HUES6 (cell line): ENCODE measurements around the gene PCYOX1L.
A peak's percentile ranks its signal among the peaks of the same experiment; 100 is the strongest.

ENCODE experiments used
- H3K27ac ChIP-seq: 2 replicates; pipeline ENCODE4 v1.7.0; 2013; ENCODE audit warnings: low read depth, mild to moderate bottlenecking, low read length, inconsistent platforms
- H3K27me3 ChIP-seq: 2 replicates; pipeline ENCODE4 v1.6.1; 2013; ENCODE audit warnings: low read length; ENCODE audit not compliant: control insufficient read depth, insufficient read depth
- H3K36me3 ChIP-seq: 2 replicates; pipeline ENCODE4 v1.6.1; 2013; ENCODE audit warnings: low read length; ENCODE audit not compliant: control insufficient read depth, insufficient read depth
- H3K4me1 ChIP-seq: 2 replicates; pipeline ENCODE4 v1.6.1; 2013; ENCODE audit warnings: low read length; ENCODE audit not compliant: control insufficient read depth, insufficient read depth
- H3K4me3 ChIP-seq: 2 replicates; pipeline ENCODE4 v1.5.1; 2013; ENCODE audit warnings: low read depth, low read length
- H3K9ac ChIP-seq: one replicate; pipeline ENCODE4 v1.6.1; 2013; ENCODE audit warnings: mild to moderate bottlenecking, low read length
- H3K9me3 ChIP-seq: 2 replicates; pipeline ENCODE4 v1.6.1; 2013; ENCODE audit warnings: low read depth, low read length; ENCODE audit not compliant: control insufficient read depth, insufficient read depth

PCYOX1L gene

DNA sequence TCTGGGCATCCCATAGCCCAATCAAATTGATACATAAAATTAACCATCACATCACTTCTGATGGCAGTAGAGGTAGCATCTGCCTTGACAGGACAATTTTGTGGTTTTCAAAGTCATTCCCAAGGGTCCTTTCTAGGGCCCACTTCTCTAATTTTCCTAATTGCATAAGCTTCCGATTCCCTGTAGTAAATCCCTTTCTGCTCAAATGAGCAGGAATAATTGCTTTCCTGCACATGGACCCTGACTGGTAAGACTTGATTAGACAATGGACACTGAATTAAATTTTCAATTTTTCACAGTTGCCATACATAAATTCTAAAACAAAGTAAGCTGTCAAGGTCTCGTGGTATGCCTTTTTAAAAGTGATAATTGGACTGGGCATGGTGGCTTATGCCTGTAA is 43.2 kb downstream of the PCYOX1L start:
- Histone ChIP-seq H3K27me3 (no peaks in the 10 kb centered on the region), H3K9me3 (no peaks in the 10 kb centered on the region), H3K9ac (no peak overlapping the region), H3K27ac (no peak overlapping the region), H3K4me3 (no peak overlapping the region), H3K4me1 (peaks cover 23% of the 10 kb centered on the region; the same call in 1 of the 2 replicates), H3K36me3 (no peaks in the 10 kb centered on the region)

DNA sequence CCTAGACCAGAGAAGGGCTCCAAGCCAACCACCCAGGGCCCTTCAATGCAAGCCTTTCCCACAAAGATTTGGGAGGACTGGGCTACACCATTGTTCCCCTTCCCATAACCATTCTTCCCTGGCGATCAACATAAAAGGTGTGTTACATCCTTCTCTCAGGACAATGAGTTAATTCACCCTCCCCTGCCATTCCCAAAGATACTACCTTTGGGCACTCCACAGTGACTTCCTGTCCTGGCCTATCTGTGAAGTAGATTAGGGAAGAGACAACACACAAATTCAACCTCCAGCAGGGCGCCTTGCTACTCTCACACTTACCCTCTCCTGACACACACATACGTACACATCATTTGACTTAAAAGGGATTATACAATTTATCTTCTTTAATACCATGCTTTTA is 44.4 kb downstream of the PCYOX1L start:
- H3K27ac ChIP-seq, result no peak overlapping the region
- no peaks in the 10 kb centered on the region for H3K36me3 ChIP-seq
- H3K9ac ChIP-seq, result no peak overlapping the region
- H3K27me3 ChIP-seq, result no peaks in the 10 kb centered on the region
- H3K9me3 ChIP-seq, result no peaks in the 10 kb centered on the region
- H3K4me3 ChIP-seq, result no peak overlapping the region
- peaks cover 36% of the 10 kb centered on the region; the same call in 1 of the 2 replicates for H3K4me1 ChIP-seq

DNA sequence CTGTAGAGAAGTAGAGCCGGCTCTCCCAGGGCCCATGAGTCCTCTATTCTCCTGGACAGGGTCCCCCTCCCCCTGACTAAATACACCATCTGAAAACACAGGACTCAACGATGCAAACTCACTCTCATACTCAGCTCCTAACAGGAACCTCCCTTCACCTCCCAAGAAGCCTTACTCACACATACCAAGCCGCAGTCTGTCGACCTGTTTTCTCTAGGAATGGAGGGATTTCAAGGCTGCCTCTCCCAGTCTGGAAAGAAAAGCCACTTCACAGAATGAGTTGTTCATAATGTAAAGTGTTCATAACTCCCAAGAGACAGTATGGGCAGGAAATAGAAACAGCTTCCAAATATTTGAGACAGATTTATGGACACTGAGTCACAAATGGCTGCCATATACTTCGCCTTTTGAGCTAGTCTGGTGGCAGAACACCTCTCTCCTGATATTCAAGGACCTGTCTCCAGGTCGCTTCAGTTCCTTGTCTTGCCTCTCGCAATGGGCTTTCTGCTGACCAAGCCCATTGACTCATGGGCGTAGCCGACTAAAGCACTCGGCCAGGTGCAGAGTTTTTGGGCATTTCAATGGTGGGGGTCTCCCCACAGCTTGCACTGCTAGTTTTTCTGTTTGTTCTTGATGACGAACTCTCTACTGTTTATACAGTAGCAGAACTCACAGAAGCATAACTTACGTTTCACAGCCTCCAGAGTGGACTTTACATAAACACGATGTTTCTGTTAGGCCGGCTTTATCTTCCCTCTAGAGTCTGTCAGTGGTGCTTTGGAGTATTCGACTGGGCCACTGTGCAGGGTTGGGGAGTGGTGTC is 46.3 kb downstream of the PCYOX1L start:
- H3K36me3 ChIP-seq, result no peaks in the 10 kb centered on the region
- no peak overlapping the region for H3K27ac ChIP-seq
- H3K9me3 ChIP-seq, result no peaks in the 10 kb centered on the region
- H3K27me3 ChIP-seq, result no peaks in the 10 kb centered on the region
- H3K4me1 ChIP-seq, result peaks cover 43% of the 10 kb centered on the region; the same call in 1 of the 2 replicates
- H3K4me3 ChIP-seq, result no peak overlapping the region
- no peak overlapping the region for H3K9ac ChIP-seq

DNA sequence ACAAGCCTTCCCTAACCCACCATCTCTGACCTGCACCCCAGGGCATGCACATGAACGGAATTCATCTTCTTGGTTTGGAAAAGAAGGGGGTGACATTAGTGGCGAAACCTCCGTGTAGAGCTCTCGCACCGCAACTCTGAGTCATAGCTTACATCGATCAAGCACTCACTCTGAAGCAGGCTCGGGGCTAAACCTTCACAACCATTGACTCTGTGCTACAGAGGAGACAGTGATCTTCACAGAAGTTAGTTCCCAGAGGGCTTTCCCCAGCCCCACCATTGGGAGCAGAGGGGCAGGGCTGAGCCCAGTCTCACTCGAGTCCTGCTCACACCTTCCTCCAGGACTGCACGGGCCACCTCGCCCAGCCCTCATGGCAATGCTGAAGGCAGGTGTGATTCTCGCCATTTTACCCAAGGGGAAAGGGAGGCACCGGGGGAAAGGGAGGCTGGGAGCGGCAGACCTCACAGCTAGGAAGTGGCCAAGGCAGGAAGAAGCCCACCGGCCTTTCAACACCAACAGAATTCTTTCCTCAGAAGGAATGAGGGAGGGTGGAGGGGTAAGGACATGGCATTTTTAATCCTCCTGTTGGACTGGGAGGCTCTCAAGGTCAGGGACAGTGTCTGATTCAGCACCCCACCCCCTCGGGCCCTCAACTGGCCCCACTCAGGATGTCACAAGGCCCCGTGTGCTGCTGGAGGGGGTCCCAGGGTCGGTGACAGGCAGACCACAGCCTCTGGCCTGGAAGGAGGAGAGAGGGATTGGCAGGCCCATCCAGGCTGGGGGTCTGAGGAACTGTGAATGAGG is 47.1 kb downstream of the PCYOX1L start:
- Histone ChIP-seq H3K36me3 (no peaks in the 10 kb centered on the region), H3K4me3 (no peak overlapping the region), H3K4me1 (peaks cover 51% of the 10 kb centered on the region), H3K9ac (no peak overlapping the region), H3K27me3 (no peaks in the 10 kb centered on the region), H3K27ac (no peak overlapping the region), H3K9me3 (no peaks in the 10 kb centered on the region)

DNA sequence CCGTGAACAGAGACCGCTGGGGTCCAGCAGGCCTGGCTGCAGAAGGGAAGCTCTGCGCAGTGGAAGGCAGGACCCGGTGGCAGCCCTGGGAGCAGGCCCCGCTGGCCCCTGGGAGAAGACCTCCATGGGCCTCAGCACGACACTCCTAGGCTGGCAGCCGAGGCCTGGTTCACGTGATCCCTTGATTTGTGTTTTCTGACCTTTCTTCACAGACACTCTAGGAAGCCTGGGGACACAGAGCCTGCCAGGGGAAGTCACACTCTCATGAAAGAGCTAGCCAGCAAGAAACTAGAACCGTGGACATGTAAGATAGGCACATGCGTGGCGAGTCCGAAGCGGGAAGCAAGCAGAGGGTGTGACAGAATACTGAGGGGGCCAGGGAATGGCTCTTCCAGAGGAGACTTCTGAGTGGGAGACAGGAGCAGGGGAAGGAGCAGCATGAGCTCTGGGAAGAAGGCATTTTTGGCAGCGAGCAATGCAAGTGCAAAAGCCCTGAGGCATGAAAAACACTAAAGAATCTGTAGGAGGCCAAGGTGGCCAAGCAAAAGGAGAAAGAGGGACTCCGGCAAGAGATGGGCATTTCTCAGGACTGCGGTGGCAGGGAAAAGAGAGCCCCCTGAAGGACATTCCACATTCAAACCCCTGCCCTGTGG is 47.8 kb downstream of the PCYOX1L start:
- H3K36me3 ChIP-seq, result no peaks in the 10 kb centered on the region
- no peaks in the 10 kb centered on the region for H3K9me3 ChIP-seq
- no peak overlapping the region for H3K4me3 ChIP-seq
- no peaks in the 10 kb centered on the region for H3K27me3 ChIP-seq
- no peak overlapping the region for H3K27ac ChIP-seq
- no peak overlapping the region for H3K9ac ChIP-seq
- H3K4me1 ChIP-seq, result peaks cover 58% of the 10 kb centered on the region

DNA sequence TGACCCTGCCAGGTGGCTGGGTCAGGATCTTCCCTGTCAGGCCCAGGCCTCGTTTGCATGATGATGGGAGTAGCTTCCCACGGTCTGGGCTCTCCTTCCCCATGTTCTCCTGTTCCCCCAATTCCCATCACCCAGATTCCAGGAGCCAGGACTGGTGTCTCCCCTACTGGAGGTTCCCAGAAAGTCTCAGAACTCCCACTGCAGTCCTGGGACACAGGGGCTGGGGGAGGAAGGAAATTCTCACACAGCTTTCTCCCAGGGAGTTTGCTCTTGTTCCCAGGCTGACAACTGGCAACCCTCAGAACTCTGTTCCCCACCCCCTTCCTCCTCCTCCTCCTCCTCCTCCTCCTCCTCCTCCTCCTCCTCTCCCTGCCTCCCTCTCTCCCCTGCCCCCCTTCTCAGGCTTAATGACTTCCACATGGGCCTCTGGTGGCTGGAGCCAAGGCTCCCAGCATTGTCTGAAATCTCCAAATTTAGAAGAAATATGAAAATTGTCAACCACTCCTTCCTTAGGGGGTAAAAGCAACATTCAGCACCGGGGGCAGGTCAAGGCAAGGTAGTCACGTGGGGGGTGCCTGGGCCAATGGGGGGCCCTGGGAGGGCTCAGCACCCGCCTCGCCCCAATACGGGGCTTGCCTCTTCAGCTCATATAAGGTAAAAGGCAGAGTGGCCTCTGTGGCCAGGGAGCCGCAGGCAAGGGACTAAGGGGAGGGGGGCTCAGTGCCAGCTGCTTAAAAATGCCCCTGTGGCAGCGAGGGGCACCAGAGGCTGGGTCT is 48.5 kb downstream of the PCYOX1L start:
- no peak overlapping the region for H3K4me3 ChIP-seq
- no peaks in the 10 kb centered on the region for H3K9me3 ChIP-seq
- no peak overlapping the region for H3K9ac ChIP-seq
- H3K36me3 ChIP-seq, result no peaks in the 10 kb centered on the region
- H3K27ac ChIP-seq, result no peak overlapping the region
- H3K27me3 ChIP-seq, result no peaks in the 10 kb centered on the region
- peaks cover 62% of the 10 kb centered on the region for H3K4me1 ChIP-seq

DNA sequence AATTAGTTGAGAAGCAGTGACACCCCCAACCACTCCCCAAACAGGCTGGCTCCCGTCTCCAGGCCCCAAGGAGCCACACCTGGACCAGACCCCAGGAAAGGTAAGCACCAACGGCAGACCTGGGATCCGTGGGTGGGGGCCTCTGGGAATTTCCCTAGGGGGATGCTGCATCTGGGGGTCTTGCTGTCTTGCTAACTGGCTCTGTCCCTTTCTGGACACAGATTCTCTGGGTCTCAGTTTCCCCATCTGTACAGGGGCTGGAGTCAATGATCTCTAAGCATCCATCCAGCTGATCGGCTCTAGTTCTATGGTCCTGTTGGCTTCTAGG is 49.1 kb downstream of the PCYOX1L start:
- Histone ChIP-seq H3K9me3 (no peaks in the 10 kb centered on the region), H3K9ac (no peak overlapping the region), H3K27me3 (no peaks in the 10 kb centered on the region), H3K4me3 (no peak overlapping the region), H3K27ac (no peak overlapping the region), H3K4me1 (peaks cover 61% of the 10 kb centered on the region), H3K36me3 (no peaks in the 10 kb centered on the region)

DNA sequence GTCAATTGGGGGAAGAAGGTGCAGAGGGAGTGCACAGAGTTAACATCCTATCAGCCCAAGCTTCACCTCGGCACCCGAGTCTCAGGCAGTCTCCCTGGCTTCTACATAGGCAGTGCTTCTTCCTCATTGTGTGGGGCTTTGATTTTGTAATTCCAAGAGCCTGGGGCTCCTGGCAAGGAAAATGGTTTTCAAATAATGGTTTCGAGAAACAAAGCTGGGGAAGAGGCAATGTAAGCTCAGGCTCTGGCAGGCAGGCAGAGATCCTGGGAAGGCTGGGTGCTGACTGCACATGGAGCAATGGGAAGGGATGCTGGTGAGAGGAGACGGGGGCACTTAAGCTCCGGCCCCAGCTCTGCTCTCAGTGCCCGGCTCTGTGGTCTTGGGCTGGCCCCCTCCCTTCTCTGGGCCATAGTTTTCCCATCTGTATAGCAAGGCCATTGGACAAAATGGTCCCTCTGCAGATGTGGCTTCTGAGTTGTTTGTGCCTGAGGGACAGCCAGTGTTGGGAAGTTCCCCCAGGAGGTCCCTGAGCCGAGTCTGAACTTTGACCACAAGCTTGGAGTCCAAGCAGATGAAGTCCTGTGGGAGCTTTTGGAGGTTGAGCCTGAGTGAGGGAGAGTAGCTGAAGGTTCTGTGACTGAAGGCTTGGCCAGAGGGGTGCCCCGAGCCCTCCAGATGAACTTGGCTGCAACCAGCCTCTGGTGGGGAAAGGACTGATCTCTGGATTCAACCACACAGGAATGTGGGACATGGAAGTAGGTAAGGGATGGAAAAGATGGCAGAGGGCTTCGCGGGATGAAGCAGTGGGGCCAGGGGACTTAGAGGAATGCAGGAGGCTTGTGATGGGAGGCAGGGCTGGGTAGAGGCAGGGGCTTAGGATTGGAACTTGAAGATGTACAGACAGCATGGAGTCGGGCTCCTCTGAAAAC is 49.7 kb downstream of the PCYOX1L start:
- H3K27ac ChIP-seq, result no peak overlapping the region
- peak overlapping the region; percentile 9 for H3K9ac ChIP-seq
- no peaks in the 10 kb centered on the region for H3K9me3 ChIP-seq
- no peaks in the 10 kb centered on the region for H3K36me3 ChIP-seq
- H3K4me1 ChIP-seq, result peaks cover 57% of the 10 kb centered on the region
- no peaks in the 10 kb centered on the region for H3K27me3 ChIP-seq
- no peak overlapping the region for H3K4me3 ChIP-seq

DNA sequence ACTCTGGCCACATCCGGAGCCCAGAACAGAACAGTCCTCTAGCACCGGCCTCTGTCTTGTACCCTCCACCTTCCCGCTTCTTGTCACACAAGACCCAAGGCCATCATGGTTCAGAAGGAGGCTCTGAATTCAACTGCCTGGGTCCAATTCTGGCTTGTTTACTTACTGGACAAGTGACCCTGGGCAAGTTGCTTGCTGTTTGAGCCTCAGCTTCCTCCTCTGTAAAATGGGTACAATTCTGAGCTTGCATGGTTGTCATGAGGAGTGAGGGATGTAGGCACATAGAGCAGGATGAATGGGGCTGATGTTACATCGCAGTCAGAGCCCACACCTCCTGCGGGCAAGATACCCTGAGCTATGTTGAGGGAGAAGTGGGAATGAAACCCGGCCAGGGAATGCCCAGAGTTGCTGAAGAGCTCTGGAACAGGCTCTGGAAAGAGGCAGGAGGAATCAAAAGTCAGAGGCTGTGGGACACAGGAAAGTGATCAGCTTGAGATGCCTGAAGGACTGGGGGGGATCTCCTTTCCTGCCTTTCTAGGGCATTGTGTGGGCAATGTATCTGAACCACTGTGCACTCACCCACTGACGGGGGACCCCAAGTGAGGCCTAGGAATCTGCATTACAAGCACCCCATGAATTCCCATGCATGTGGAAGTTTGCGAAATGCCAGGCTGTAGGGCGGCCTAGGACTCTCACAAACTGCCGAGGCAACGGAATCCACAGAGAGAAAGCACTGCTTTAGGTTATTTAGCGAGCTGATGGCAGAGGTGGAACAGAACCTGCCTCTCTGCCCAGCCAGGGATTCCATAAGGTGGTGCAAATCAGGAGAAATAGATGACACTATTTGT is 50.6 kb downstream of the PCYOX1L start:
- no peak overlapping the region for H3K4me3 ChIP-seq
- no peak overlapping the region for H3K27ac ChIP-seq
- H3K36me3 ChIP-seq, result no peaks in the 10 kb centered on the region
- H3K27me3 ChIP-seq, result no peaks in the 10 kb centered on the region
- no peaks in the 10 kb centered on the region for H3K9me3 ChIP-seq
- H3K9ac ChIP-seq, result no peak overlapping the region
- peaks cover 57% of the 10 kb centered on the region for H3K4me1 ChIP-seq
